Dermis microvascular lymphatic vessel endothelial cell (primary cell): ENCODE measurements around the gene HYAL3. TPM values are rescaled to one million over a fixed set of nuclear protein-coding genes. Genes with fewer than 3 reads are reported as not detected.
"Not testable (repeated sequence)": the region's sequence is repeated elsewhere in the genome, so short reads cannot be mapped to it uniquely, and the experiment has no call there.

Source experiments
- DNase-seq, 2 donors: peaks; one replicate each; pipeline versions ENCODE4 v3.0.0 to v3.0.0-alpha.2; 2010; ENCODE audit warnings: low read depth in 2 of 2
- total RNA-seq: library from RNA; depleted of rRNA; stranded (reverse); fragments of >200 nt; gene quantifications from 2 replicates; pipeline ENCODE4 v1.2.1, GENCODE V29; 2014

Gene HYAL3
- total RNA-seq, 1 donor from 2014 or later, result 17.5 TPM

GRCh38 chr3:50259432-50260026 lies 39.7 kb downstream of the HYAL3 start:
- no peak for DNase-seq

- DNase-seq, result no peak
Observed at GRCh38 chr3:50258979-50259378, 40.2 kb downstream of the HYAL3 start.

GRCh38 chr3:50258029-50258680 lies 41.0 kb downstream of the HYAL3 start:
- DNase-seq, result no peak

- DNase-seq, result peak in 1 of 2 donors; percentile 76
Observed at GRCh38 chr3:50256978-50257890, 42.0 kb downstream of the HYAL3 start.

GRCh38 chr3:50255251-50255615 lies 44.0 kb downstream of the HYAL3 start:
- DNase-seq, result no peak

- DNase-seq, result peak; percentile 86 to 94
Observed at GRCh38 chr3:50254577-50255250, 44.5 kb downstream of the HYAL3 start.

GRCh38 chr3:50251220-50251619 lies 48.0 kb downstream of the HYAL3 start:
- DNase-seq, result peak in 1 of 2 donors; percentile 82

- DNase-seq, result no peak
Observed at GRCh38 chr3:50250514-50250913, 48.7 kb downstream of the HYAL3 start.

GRCh38 chr3:50249457-50249856 lies 49.7 kb downstream of the HYAL3 start:
- DNase-seq, result no peak

GRCh38 chr3:50248387-50248786 lies 50.8 kb downstream of the HYAL3 start:
- DNase-seq, result peak; percentile 52 to 85

- DNase-seq, result peak; percentile 81 to 86
Observed at GRCh38 chr3:50246517-50246954, 52.7 kb downstream of the HYAL3 start.

- DNase-seq, result peak in 1 of 2 donors; percentile 92
Observed at GRCh38 chr3:50245831-50246516, 53.2 kb downstream of the HYAL3 start.

GRCh38 chr3:50245251-50245745 lies 53.9 kb downstream of the HYAL3 start:
- peak in 1 of 2 donors; percentile 46 for DNase-seq

GRCh38 chr3:50244813-50245212 lies 54.4 kb downstream of the HYAL3 start:
- DNase-seq, result not testable (repeated sequence)

- no peak for DNase-seq
Observed at GRCh38 chr3:50243543-50243895, 55.7 kb downstream of the HYAL3 start.

GRCh38 chr3:50242851-50243542 lies 56.2 kb downstream of the HYAL3 start:
- DNase-seq, result peak; percentile 70 to 96
